SK-N-SH treated with all-trans-retinoic acid at 6 μM for 48 hours (cell line): Measurements from ENCODE around the gene EEIG2.

Source experiments
- ATAC-seq: fragments of 200-7000 bp; cut with Tn5 transposase; 3 replicates; pipeline ENCODE4 v1.9.1; 2020; ENCODE audit warnings: mild to moderate bottlenecking, moderate library complexity
- ARNTL ChIP-seq: fragments of 450-650 bp; formaldehyde crosslinking; IDR thresholded peaks from 2 replicates; pipeline ENCODE4 v1.5.0; 2020; ENCODE audit warnings: low read depth, mild to moderate bottlenecking, moderate library complexity, borderline replicate concordance
- BACH2 ChIP-seq: fragments of 250-450 bp; sonication (Bioruptor Pico); IDR thresholded peaks from 2 replicates; pipeline ENCODE4 v1.9.0; 2021; ENCODE audit warnings: mild to moderate bottlenecking, borderline replicate concordance
- CSDC2 ChIP-seq: fragments of 250-450 bp; sonication (Bioruptor Pico); IDR thresholded peaks from 2 replicates; pipeline ENCODE4 v1.5.0; 2020; ENCODE audit warnings: mild to moderate bottlenecking, moderate library complexity
- ESRRG ChIP-seq: fragments of 250-450 bp; sonication (Bioruptor Pico); IDR thresholded peaks from 2 replicates; pipeline ENCODE4 v1.6.1; 2021; ENCODE audit warnings: mild to moderate bottlenecking
- GLIS3 ChIP-seq: fragments of 250-450 bp; sonication (Bioruptor Pico); IDR thresholded peaks from 2 replicates; pipeline ENCODE4 v1.5.0; 2020; ENCODE audit warnings: mild to moderate bottlenecking, moderate library complexity
- OSR1 ChIP-seq: fragments of 250-450 bp; sonication (Bioruptor Pico); IDR thresholded peaks from 2 replicates; pipeline ENCODE4 v1.8.0; 2022; ENCODE audit warnings: moderate library complexity, mild to moderate bottlenecking, inconsistent platforms
- POU6F1 ChIP-seq: fragments of 250-450 bp; sonication (Bioruptor Pico); IDR thresholded peaks from 2 replicates; pipeline ENCODE4 v1.8.0; 2021; ENCODE audit warnings: low read depth, mild to moderate bottlenecking, moderate library complexity, borderline replicate concordance
- PPARA ChIP-seq: fragments of 250-450 bp; sonication (Bioruptor Pico); IDR thresholded peaks from 2 replicates; pipeline ENCODE4 v1.5.0; 2020; ENCODE audit warnings: mild to moderate bottlenecking, borderline replicate concordance
- RARB ChIP-seq: fragments of 250-450 bp; sonication (Bioruptor Pico); IDR thresholded peaks from 2 replicates; pipeline ENCODE4 v1.8.0; 2021; ENCODE audit warnings: mild to moderate bottlenecking, moderate library complexity
- SNAI2 ChIP-seq: fragments of 250-450 bp; sonication (Bioruptor Pico); IDR thresholded peaks from 2 replicates; pipeline ENCODE4 v1.5.0; 2020; ENCODE audit warnings: mild to moderate bottlenecking, moderate library complexity
- TCF4 ChIP-seq: fragments of 250-450 bp; sonication (Bioruptor Pico); IDR thresholded peaks from 2 replicates; pipeline ENCODE4 v1.8.0; 2021; ENCODE audit warnings: mild to moderate bottlenecking, moderate library complexity, borderline replicate concordance
- TOX ChIP-seq: fragments of 250-450 bp; sonication (Bioruptor Pico); IDR thresholded peaks from 2 replicates; pipeline ENCODE4 v1.8.0; 2021; ENCODE audit warnings: mild to moderate bottlenecking, moderate library complexity, borderline replicate concordance
- TSHZ2 ChIP-seq: fragments of 250-450 bp; sonication (Bioruptor Pico); IDR thresholded peaks from 2 replicates; pipeline ENCODE4 v1.5.0; 2020; ENCODE audit warnings: mild to moderate bottlenecking, moderate library complexity
- ZC3H10 ChIP-seq: fragments of 250-450 bp; sonication (Bioruptor Pico); IDR thresholded peaks from 2 replicates; pipeline ENCODE4 v1.5.1; 2021; ENCODE audit warnings: mild to moderate bottlenecking, moderate library complexity
- ZFP3 ChIP-seq: fragments of 250-450 bp; sonication (Bioruptor Pico); IDR thresholded peaks from 2 replicates; pipeline ENCODE4 v1.5.0; 2020; ENCODE audit warnings: mild to moderate bottlenecking, moderate library complexity
- ZFP30 ChIP-seq: fragments of 450-650 bp; formaldehyde crosslinking; IDR thresholded peaks from 2 replicates; pipeline ENCODE4 v1.5.0; 2022; ENCODE audit warnings: mild to moderate bottlenecking, moderate library complexity
- ZNF70 ChIP-seq: fragments of 450-650 bp; formaldehyde crosslinking; IDR thresholded peaks from 2 replicates; pipeline ENCODE4 v1.5.0; 2020; ENCODE audit warnings: mild to moderate bottlenecking, moderate library complexity
- TF ChIP-seq, protein P1 (sequence below): fragments of 250-450 bp; sonication (Bioruptor Pico); IDR thresholded peaks from 2 replicates; pipeline ENCODE4 v1.5.1; 2021; ENCODE audit warnings: mild to moderate bottlenecking, moderate library complexity
- TF ChIP-seq, protein P2 (sequence below): fragments of 250-450 bp; sonication (Bioruptor Pico); IDR thresholded peaks from 2 replicates; pipeline ENCODE4 v1.8.0; 2020; ENCODE audit warnings: mild to moderate bottlenecking, moderate library complexity, borderline replicate concordance
- TF ChIP-seq, protein P3 (sequence below): fragments of 250-450 bp; sonication (Bioruptor Pico); IDR thresholded peaks from 2 replicates; pipeline ENCODE4 v1.5.1; 2020; ENCODE audit warnings: low read depth, mild to moderate bottlenecking, moderate library complexity

The EEIG2 gene

DNA sequence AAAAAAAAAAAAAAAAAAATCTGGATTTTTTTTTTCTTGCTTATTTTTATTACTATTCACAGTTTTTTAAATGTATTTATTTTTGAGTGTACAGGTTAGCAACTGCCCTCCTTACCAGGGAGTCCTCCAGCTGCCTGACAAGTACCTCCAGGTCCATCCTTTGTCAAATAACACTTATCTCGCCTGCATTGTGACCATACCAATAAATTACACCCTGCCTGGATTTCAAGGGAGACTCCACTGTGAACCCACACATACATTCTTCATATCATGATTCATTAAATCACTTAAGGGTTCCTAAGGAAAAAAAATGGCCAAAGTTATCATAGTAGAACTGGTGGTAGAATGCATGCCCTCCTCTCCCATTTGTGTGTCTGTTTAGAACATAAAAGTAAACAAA is 38.4 kb downstream of the EEIG2 start:
- TF ChIP-seq ZNF70 (CRISPR knock-in tag) (no peak), TCF4 (CRISPR knock-in tag) (no peak), ZC3H10 (CRISPR knock-in tag) (no peak), TOX (no peak), ESRRG (CRISPR knock-in tag) (no peak), ZFP3 (CRISPR knock-in tag) (no peak), POU6F1 (CRISPR knock-in tag) (no peak), ARNTL (no peak), RARB (CRISPR knock-in tag) (no peak), SNAI2 (CRISPR knock-in tag) (no peak), BACH2 (CRISPR knock-in tag) (no peak), OSR1 (CRISPR knock-in tag) (no peak), GLIS3 (CRISPR knock-in tag) (no peak), TSHZ2 (CRISPR knock-in tag) (no peak), ZFP30 (CRISPR knock-in tag) (no peak), PPARA (CRISPR knock-in tag) (no peak), CSDC2 (no peak)
- TF ChIP-seq, protein P1, sequence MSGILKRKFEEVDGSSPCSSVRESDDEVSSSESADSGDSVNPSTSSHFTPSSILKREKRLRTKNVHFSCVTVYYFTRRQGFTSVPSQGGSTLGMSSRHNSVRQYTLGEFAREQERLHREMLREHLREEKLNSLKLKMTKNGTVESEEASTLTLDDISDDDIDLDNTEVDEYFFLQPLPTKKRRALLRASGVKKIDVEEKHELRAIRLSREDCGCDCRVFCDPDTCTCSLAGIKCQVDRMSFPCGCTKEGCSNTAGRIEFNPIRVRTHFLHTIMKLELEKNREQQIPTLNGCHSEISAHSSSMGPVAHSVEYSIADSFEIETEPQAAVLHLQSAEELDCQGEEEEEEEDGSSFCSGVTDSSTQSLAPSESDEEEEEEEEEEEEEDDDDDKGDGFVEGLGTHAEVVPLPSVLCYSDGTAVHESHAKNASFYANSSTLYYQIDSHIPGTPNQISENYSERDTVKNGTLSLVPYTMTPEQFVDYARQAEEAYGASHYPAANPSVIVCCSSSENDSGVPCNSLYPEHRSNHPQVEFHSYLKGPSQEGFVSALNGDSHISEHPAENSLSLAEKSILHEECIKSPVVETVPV (CRISPR knock-in tag) = no peak
- TF ChIP-seq, protein P2, sequence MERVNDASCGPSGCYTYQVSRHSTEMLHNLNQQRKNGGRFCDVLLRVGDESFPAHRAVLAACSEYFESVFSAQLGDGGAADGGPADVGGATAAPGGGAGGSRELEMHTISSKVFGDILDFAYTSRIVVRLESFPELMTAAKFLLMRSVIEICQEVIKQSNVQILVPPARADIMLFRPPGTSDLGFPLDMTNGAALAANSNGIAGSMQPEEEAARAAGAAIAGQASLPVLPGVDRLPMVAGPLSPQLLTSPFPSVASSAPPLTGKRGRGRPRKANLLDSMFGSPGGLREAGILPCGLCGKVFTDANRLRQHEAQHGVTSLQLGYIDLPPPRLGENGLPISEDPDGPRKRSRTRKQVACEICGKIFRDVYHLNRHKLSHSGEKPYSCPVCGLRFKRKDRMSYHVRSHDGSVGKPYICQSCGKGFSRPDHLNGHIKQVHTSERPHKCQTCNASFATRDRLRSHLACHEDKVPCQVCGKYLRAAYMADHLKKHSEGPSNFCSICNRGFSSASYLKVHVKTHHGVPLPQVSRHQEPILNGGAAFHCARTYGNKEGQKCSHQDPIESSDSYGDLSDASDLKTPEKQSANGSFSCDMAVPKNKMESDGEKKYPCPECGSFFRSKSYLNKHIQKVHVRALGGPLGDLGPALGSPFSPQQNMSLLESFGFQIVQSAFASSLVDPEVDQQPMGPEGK (CRISPR knock-in tag) = no peak
- TF ChIP-seq, protein P3, sequence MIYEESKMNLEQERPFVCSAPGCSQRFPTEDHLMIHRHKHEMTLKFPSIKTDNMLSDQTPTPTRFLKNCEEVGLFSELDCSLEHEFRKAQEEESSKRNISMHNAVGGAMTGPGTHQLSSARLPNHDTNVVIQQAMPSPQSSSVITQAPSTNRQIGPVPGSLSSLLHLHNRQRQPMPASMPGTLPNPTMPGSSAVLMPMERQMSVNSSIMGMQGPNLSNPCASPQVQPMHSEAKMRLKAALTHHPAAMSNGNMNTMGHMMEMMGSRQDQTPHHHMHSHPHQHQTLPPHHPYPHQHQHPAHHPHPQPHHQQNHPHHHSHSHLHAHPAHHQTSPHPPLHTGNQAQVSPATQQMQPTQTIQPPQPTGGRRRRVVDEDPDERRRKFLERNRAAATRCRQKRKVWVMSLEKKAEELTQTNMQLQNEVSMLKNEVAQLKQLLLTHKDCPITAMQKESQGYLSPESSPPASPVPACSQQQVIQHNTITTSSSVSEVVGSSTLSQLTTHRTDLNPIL (CRISPR knock-in tag) = no peak
- ATAC-seq = no peak; the same call in 2 of the 3 replicates

DNA sequence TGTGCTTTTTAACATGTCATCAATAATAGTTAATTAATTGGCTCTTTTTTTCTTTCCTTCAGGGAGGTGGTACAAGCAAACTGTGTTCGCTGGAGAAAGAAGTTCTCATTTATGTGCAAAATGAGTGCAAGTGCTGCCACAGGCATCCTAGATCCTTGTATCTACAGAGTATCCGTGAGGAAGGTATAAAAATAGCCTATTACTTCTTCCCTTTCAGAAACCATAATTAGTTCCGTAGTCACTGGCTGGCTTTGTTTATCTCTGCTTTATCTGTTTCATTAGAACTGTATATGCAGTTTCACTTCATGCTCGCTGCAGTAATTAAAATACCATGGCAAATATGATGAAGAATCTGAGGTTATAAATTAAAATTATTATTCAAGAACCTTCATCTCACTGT is 40.6 kb downstream of the EEIG2 start:
- TF ChIP-seq POU6F1 (CRISPR knock-in tag) (no peak), TOX (no peak)
- TF ChIP-seq, all 23 proteins: peak for 0
- peak; percentile 38 for ATAC-seq
